IMR-90 (cell line): ENCODE data around the gene NTF3. TPM values are rescaled to one million over a fixed set of nuclear protein-coding genes. Genes with fewer than 3 reads are reported as not detected.

Source experiments
- ATAC-seq: fragments of 200-7000 bp; cut with Tn5 transposase; 2 replicates; pipeline ENCODE4 v1.9.1; 2020; ENCODE audit warnings: low read depth, mild to moderate bottlenecking, moderate library complexity
- BruUV-seq: library from RNA; stranded (reverse); fragments of 400-500 nt; replicated peaks from 2 replicates; lab custom pipeline; 2021; lab: Mats Ljungman, UMichigan
- CTCF ChIA-PET: fragments of 300-600 bp; formaldehyde crosslinking; extraction: SDS; loops from one replicate; lab custom pipeline; 2021; ENCODE audit warnings: antibody characterized with exemption; lab: Yijun Ruan, JAX
- POLR2A ChIA-PET: fragments of 300-600 bp; sonication (Branson Sonifier 250); formaldehyde crosslinking; loops from one replicate; lab custom pipeline; 2022; ENCODE audit warnings: antibody characterized with exemption; ENCODE audit not compliant: unreplicated experiment; lab: Charles Lee
- DNase-seq: peaks from one replicate; pipeline ENCODE4 v3.0.0; 2013
- H2AFZ ChIP-seq: replicated peaks from 2 replicates; pipeline ENCODE3; 2013; ENCODE audit warnings: low read length, mild to moderate bottlenecking; ENCODE audit not compliant: poor library complexity
- H2AK5ac ChIP-seq: 2 replicates; pipeline ENCODE4 v1.6.1; 2013; ENCODE audit warnings: low read depth, low read length, inconsistent platforms
- H2AK9ac ChIP-seq: replicated peaks from 2 replicates; pipeline ENCODE3; 2013; ENCODE audit warnings: mild to moderate bottlenecking, low read depth, low read length, moderate library complexity; ENCODE audit not compliant: poor library complexity
- H2BK120ac ChIP-seq: 2 replicates; pipeline ENCODE4 v1.6.1; 2013; ENCODE audit warnings: low read depth, low read length, inconsistent platforms
- H2BK15ac ChIP-seq: 3 replicates; pipeline ENCODE4 v1.6.1; 2013; ENCODE audit warnings: low read depth, low read length, inconsistent platforms
- H2BK20ac ChIP-seq: 2 replicates; pipeline ENCODE4 v1.6.1; 2013; ENCODE audit warnings: low read depth, mild to moderate bottlenecking, inconsistent platforms, low read length, moderate library complexity
- H2BK5ac ChIP-seq: 2 replicates; pipeline ENCODE4 v1.6.1; 2013; ENCODE audit warnings: mild to moderate bottlenecking, low read depth, low read length, inconsistent platforms; ENCODE audit not compliant: poor library complexity, severe bottlenecking
- H3K14ac ChIP-seq: replicated peaks from 2 replicates; pipeline ENCODE4 v1.6.1; 2013; ENCODE audit warnings: low read depth, low read length, inconsistent platforms
- H3K18ac ChIP-seq: 2 replicates; pipeline ENCODE4 v1.6.1; 2013; ENCODE audit warnings: low read depth, low read length, control low read depth
- H3K23ac ChIP-seq: 2 replicates; pipeline ENCODE4 v1.6.1; 2013; ENCODE audit warnings: low read depth, low read length, inconsistent platforms
- H3K27ac ChIP-seq: 2 replicates; pipeline ENCODE4 v1.5.1; 2013; ENCODE audit warnings: mild to moderate bottlenecking, control low read depth, low read length; ENCODE audit not compliant: insufficient read depth
- H3K27me3 ChIP-seq: 2 replicates; pipeline ENCODE4 v1.6.1; 2013; ENCODE audit warnings: low read length; ENCODE audit not compliant: control insufficient read depth, insufficient read depth
- H3K36me3 ChIP-seq: 2 replicates; pipeline ENCODE4 v1.6.1; 2013; ENCODE audit warnings: low read length, mixed read lengths; ENCODE audit not compliant: control insufficient read depth, insufficient read depth
- H3K4ac ChIP-seq: 2 replicates; pipeline ENCODE4 v1.6.1; 2013; ENCODE audit warnings: low read depth, low read length, inconsistent platforms
- H3K4me1 ChIP-seq: 2 replicates; pipeline ENCODE4 v1.6.1; 2013; ENCODE audit warnings: low read length, mixed read lengths; ENCODE audit not compliant: control insufficient read depth, insufficient read depth
- H3K4me2 ChIP-seq: 2 replicates; pipeline ENCODE4 v1.6.1; 2013; ENCODE audit warnings: low read depth, mild to moderate bottlenecking, control low read depth, low read length, moderate library complexity
- H3K4me3 ChIP-seq: 2 replicates; pipeline ENCODE4 v1.5.1; 2013; ENCODE audit warnings: low read depth, mild to moderate bottlenecking, control low read depth, low read length, moderate library complexity; ENCODE audit not compliant: insufficient read depth
- H3K56ac ChIP-seq: 2 replicates; pipeline ENCODE4 v1.6.1; 2013; ENCODE audit warnings: low read length, inconsistent platforms; ENCODE audit not compliant: insufficient read depth; ENCODE audit errors: extremely low read depth
- H3K79me1 ChIP-seq, 2 experiments: 2 replicates each; pipeline ENCODE4 v1.6.1; 2013; ENCODE audit warnings: low read length in 2 of 2, inconsistent platforms in 1 of 2, low read depth in 1 of 2
- H3K9ac ChIP-seq: 2 replicates; pipeline ENCODE4 v1.6.1; 2013; ENCODE audit warnings: low read depth, low read length, control low read depth
- H3K9me1 ChIP-seq: 2 replicates; pipeline ENCODE4 v1.6.1; 2013; ENCODE audit warnings: low read length, inconsistent platforms; ENCODE audit not compliant: insufficient read depth
- H3K9me3 ChIP-seq: 2 replicates; pipeline ENCODE4 v1.6.1; 2013; ENCODE audit warnings: low read length; ENCODE audit not compliant: control insufficient read depth, insufficient read depth
- H4K20me1 ChIP-seq: 2 replicates; pipeline ENCODE4 v1.6.1; 2013; ENCODE audit warnings: low read length, inconsistent platforms; ENCODE audit not compliant: insufficient read depth
- H4K5ac ChIP-seq: 2 replicates; pipeline ENCODE4 v1.6.1; 2013; ENCODE audit warnings: mild to moderate bottlenecking, low read depth, low read length, control low read depth
- H4K8ac ChIP-seq, 2 experiments: 2 replicates each; pipeline ENCODE4 v1.6.1; 2013; ENCODE audit warnings: low read depth in 2 of 2, low read length in 2 of 2, control low read depth in 1 of 2, inconsistent platforms in 1 of 2
- H4K91ac ChIP-seq: 2 replicates; pipeline ENCODE4 v1.6.1; 2013; ENCODE audit warnings: low read depth, low read length, inconsistent platforms; ENCODE audit not compliant: insufficient read depth
- BHLHE40 ChIP-seq: fragments of 150-350 bp; IDR thresholded peaks from 2 replicates; pipeline ENCODE4 v1.6.1; 2016; ENCODE audit warnings: mild to moderate bottlenecking, low read depth, low read length
- CEBPB ChIP-seq: IDR thresholded peaks from 2 replicates; pipeline ENCODE4 v1.6.1; 2012; ENCODE audit warnings: low read depth, low read length, improper control_type of control experiment
- FOS ChIP-seq: fragments of 150-350 bp; IDR thresholded peaks from 2 replicates; pipeline ENCODE4 v1.6.1; 2016; ENCODE audit warnings: low read depth, low read length
- MAZ ChIP-seq: IDR thresholded peaks from 2 replicates; pipeline ENCODE4 v1.6.1; 2012; ENCODE audit warnings: low read depth, mild to moderate bottlenecking, low read length, improper control_type of control experiment, moderate library complexity, borderline replicate concordance
- MXI1 ChIP-seq: IDR thresholded peaks from 2 replicates; pipeline ENCODE4 v1.6.1; 2012; ENCODE audit warnings: low read depth, mild to moderate bottlenecking, low read length, moderate library complexity, borderline replicate concordance
- NFE2L2 ChIP-seq: fragments of 150-350 bp; IDR thresholded peaks from 2 replicates; pipeline ENCODE4 v1.6.1; 2016; ENCODE audit warnings: low read depth, mild to moderate bottlenecking, low read length
- POLR2A ChIP-seq: IDR thresholded peaks from 2 replicates; pipeline ENCODE4 v1.6.1; 2012; ENCODE audit warnings: mild to moderate bottlenecking, low read depth, low read length
- RCOR1 ChIP-seq: IDR thresholded peaks from 2 replicates; pipeline ENCODE4 v1.6.1; 2012; ENCODE audit warnings: mild to moderate bottlenecking, low read length, improper control_type of control experiment; ENCODE audit not compliant: insufficient replicate concordance
- RFX5 ChIP-seq: IDR thresholded peaks from 2 replicates; pipeline ENCODE4 v1.8.0; 2012; ENCODE audit warnings: low read depth, mild to moderate bottlenecking, low read length, moderate library complexity
- SMC3 ChIP-seq: fragments of 150-350 bp; IDR thresholded peaks from 2 replicates; pipeline ENCODE4 v1.6.1; 2016; ENCODE audit warnings: low read depth, mild to moderate bottlenecking, antibody characterized with exemption, low read length, moderate library complexity
- USF2 ChIP-seq: fragments of 150-350 bp; IDR thresholded peaks from 2 replicates; pipeline ENCODE4 v1.6.1; 2017; ENCODE audit warnings: mild to moderate bottlenecking, antibody characterized with exemption, low read length, low read depth
- WGBS, 2 experiments: methylation state at CpG; one replicate each; pipeline versions ENCODE4 v1.1.5 to v1.1.7; 2013; ENCODE audit warnings: missing lambda C conversion rate in 2 of 2; ENCODE audit not compliant: insufficient read length in 1 of 2; ENCODE audit errors: extremely low coverage in 2 of 2; 5-methylcytosine and 5-hydroxymethylcytosine counted together
- dilution Hi-C: fragments of 300-500 bp; cut with HindIII; formaldehyde crosslinking; loops from one replicate; pipeline ENCODE4 v1.14.3; 2018; ENCODE audit warnings: low sequenced_read_pairs; ENCODE audit not compliant: unreplicated experiment
- in situ Hi-C: fragments of 300-500 bp; cut with MboI; formaldehyde crosslinking; loops from 3 replicates; pipeline ENCODE4 v1.14.3; 2019; ENCODE audit warnings: low sequenced_read_pairs, inconsistent platforms, mixed read lengths
- intact Hi-C: fragments of 100-400 bp; cut with micrococcal nuclease; formaldehyde crosslinking; loops from 2 replicates; pipeline ENCODE4 v1.10.0; 2022
- polyA plus RNA-seq, 3 experiments: library from polyadenylated mRNA; depleted of rRNA; stranded (reverse); fragments of >200 nt; gene quantifications; 2 replicates each; pipeline ENCODE4 v1.2.3, GENCODE V29; 2012; ENCODE audit warnings: low replicate concordance in 1 of 3
- total RNA-seq: library from RNA; depleted of rRNA; stranded (reverse); fragments of >200 nt; gene quantifications from 2 replicates; pipeline ENCODE4 v1.2.3, GENCODE V29; 2012

NTF3 gene
- total and polyA plus RNA-seq, 2 of the 4 experiments (the other 2 are of a cell fraction), result 12.2 to 32.4 TPM

GRCh38 chr12:5492562-5492961 lies 60.7 kb downstream of the NTF3 start:
- H2BK120ac ChIP-seq, result 0 out of 2 replicates have a peak overlapping the region, but pooled peaks have one; percentile 11
- no peak overlapping the region for H3K27ac ChIP-seq
- 0 out of 2 replicates have a peak overlapping the region, but pooled peaks have one; percentile 7 for H4K91ac ChIP-seq
- peaks cover 26% of the 10 kb centered on the region for H3K36me3 ChIP-seq
- in situ Hi-C loops (no loop called here), dilution Hi-C loops (no loop called here), intact Hi-C loops (no loop called here)
- H3K27me3 ChIP-seq, result no peaks in the 10 kb centered on the region
- H2AK9ac ChIP-seq, result no peak overlapping the region
- no peak overlapping the region for H3K4me2 ChIP-seq
- H4K5ac ChIP-seq, result peak overlapping the region; percentile 23; the same call in 1 of the 2 replicates
- peak overlapping the region; percentile 52 for H3K4ac ChIP-seq
- ATAC-seq (no peak), DNase-seq (no peak)
- H2BK5ac ChIP-seq, result no peak overlapping the region
- H4K8ac ChIP-seq, result peak overlapping the region in 1 of 2 experiments; percentile 6; a peak in 1 of 4 replicates
- WGBS, 2 experiments, result no CpG with 5 or more reads among the region's 4 CpGs
- H3K23ac ChIP-seq, result peak overlapping the region; percentile 53; the same call in 1 of the 2 replicates
- no peak overlapping the region for H3K9ac ChIP-seq
- ChIA-PET CTCF (interaction anchor here (1.0 kb wide), 1 partner anchor 23 kb away, joined by 3 read pairs; no protein-coding TSS in a partner anchor), POLR2A (no interaction called here)
- no peak overlapping the region for H2AFZ ChIP-seq
- H3K9me1 ChIP-seq, result peaks cover 59% of the 10 kb centered on the region
- H3K79me1 ChIP-seq, result peaks cover 53 to 93% of the 10 kb centered on the region in 2 experiments
- peak overlapping the region; percentile 80; the same call in 1 of the 2 replicates for H2AK5ac ChIP-seq
- no peak overlapping the region for H3K18ac ChIP-seq
- no peak overlapping the region for H3K56ac ChIP-seq
- H3K4me1 ChIP-seq, result peaks cover 39% of the 10 kb centered on the region
- no peak for TF ChIP-seq SMC3
- no peak for TF ChIP-seq BHLHE40
- no peak for TF ChIP-seq RFX5
- TF ChIP-seq CEBPB, result no peak
- no peak for TF ChIP-seq MXI1
- TF ChIP-seq USF2, result no peak
- TF ChIP-seq NFE2L2, result no peak
- TF ChIP-seq RCOR1, result no peak
- TF ChIP-seq POLR2A, result no peak
- no peak for TF ChIP-seq FOS
- TF ChIP-seq MAZ, result no peak
- H3K14ac ChIP-seq, result peak overlapping the region; percentile 74
- H2BK20ac ChIP-seq, result no peak overlapping the region
- no TSS peak for BruUV-seq
- no peak overlapping the region for H3K4me3 ChIP-seq
- H2BK15ac ChIP-seq, result peak overlapping the region; percentile 49; the same call in 1 of the 3 replicates
- H3K9me3 ChIP-seq, result no peaks in the 10 kb centered on the region
- H4K20me1 ChIP-seq, result peaks cover 17% of the 10 kb centered on the region; the same call in 1 of the 2 replicates
